ENCODE measurements around the gene DLG2.

The DLG2 gene

GRCh38 chr11:84642500-84642899 lies 984.6 kb downstream of the DLG2 start:
- TF ChIP-seq, protein P1, sequence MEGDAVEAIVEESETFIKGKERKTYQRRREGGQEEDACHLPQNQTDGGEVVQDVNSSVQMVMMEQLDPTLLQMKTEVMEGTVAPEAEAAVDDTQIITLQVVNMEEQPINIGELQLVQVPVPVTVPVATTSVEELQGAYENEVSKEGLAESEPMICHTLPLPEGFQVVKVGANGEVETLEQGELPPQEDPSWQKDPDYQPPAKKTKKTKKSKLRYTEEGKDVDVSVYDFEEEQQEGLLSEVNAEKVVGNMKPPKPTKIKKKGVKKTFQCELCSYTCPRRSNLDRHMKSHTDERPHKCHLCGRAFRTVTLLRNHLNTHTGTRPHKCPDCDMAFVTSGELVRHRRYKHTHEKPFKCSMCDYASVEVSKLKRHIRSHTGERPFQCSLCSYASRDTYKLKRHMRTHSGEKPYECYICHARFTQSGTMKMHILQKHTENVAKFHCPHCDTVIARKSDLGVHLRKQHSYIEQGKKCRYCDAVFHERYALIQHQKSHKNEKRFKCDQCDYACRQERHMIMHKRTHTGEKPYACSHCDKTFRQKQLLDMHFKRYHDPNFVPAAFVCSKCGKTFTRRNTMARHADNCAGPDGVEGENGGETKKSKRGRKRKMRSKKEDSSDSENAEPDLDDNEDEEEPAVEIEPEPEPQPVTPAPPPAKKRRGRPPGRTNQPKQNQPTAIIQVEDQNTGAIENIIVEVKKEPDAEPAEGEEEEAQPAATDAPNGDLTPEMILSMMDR (IDR thresholded peaks at IDR 0.05; ENCODE audit: borderline replicate concordance, control extremely low read depth, extremely low read depth, insufficient read depth, missing control alignments) = no peak
- in situ Hi-C loops (cut with MboI; ENCODE audit: low sequenced_read_pairs, unreplicated experiment) = no loop called here
- DNase-seq (ENCODE audit: low spot score) = no peak

DNA sequence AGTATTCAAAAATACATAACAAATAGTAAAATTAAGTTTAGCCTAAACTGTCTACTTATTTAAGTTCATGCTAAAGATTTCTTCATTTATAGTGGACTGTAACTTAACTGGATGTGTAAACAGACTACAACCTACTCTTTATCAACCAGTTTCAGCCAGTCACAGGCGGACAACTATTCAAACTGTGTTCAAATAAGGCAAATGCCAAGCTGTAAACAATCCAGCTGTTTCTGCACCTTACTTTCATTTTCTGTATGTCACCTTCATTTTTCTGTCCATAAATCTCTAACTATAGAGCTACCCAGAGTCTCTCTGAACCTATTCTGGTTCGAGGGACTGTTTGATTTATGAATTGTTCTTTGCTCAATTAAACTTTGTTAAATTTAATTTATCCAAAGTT lies 992.8 kb downstream of the DLG2 start:
- DNase-seq (ENCODE audit: low spot score) = no peak
- in situ Hi-C loops (cut with MboI; ENCODE audit: low sequenced_read_pairs, unreplicated experiment) = no loop called here
- TF ChIP-seq, protein P1 (IDR thresholded peaks at IDR 0.05; ENCODE audit: borderline replicate concordance, control extremely low read depth, extremely low read depth, insufficient read depth, missing control alignments) = no peak

- TF ChIP-seq, protein P1 (IDR thresholded peaks at IDR 0.05; ENCODE audit: borderline replicate concordance, control extremely low read depth, extremely low read depth, insufficient read depth, missing control alignments) = no peak
- in situ Hi-C loops (cut with MboI; ENCODE audit: low sequenced_read_pairs, unreplicated experiment) = no loop called here
- DNase-seq (ENCODE audit: low spot score) = no peak
These were observed 998.1 kb downstream of the DLG2 start for GRCh38 chr11:84628871-84629620.

DNA sequence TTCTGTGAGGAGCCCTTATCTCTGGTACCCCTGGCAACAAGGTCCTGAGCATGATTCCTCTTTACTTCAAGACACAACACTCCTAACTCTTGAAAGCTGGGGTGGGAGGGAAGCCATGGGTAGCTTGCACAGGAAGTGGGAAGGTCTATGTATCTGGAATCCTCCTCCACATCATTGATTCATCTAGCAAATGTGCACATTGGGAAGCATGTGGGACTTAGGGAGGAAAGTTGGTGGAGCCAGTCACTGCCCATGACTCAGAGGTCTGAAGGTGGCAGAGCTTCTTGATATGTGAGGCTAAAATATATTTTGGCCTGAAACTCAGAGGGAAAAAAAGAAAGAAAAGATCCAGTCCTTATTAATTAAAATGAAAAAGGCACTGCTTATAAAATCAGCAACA lies 1000.9 kb downstream of the DLG2 start:
- TF ChIP-seq, protein P1 (IDR thresholded peaks at IDR 0.05; ENCODE audit: borderline replicate concordance, control extremely low read depth, extremely low read depth, insufficient read depth, missing control alignments) = no peak
- DNase-seq (ENCODE audit: low spot score) = no peak
- in situ Hi-C loops (cut with MboI; ENCODE audit: low sequenced_read_pairs, unreplicated experiment) = no loop called here

GRCh38 chr11:84612645-84613044 lies 1014.5 kb downstream of the DLG2 start:
- DNase-seq (ENCODE audit: low spot score) = no peak
- in situ Hi-C loops (cut with MboI; ENCODE audit: low sequenced_read_pairs, unreplicated experiment) = no loop called here

GRCh38 chr11:84608837-84609196 lies 1018.3 kb downstream of the DLG2 start:
- in situ Hi-C loops (cut with MboI; ENCODE audit: low sequenced_read_pairs, unreplicated experiment) = no loop called here
- DNase-seq (ENCODE audit: low spot score) = no peak
- TF ChIP-seq, protein P1 (IDR thresholded peaks at IDR 0.05; ENCODE audit: borderline replicate concordance, control extremely low read depth, extremely low read depth, insufficient read depth, missing control alignments) = no peak

More at GRCh38 chr11:84612645-84613044, 1014.5 kb downstream of the DLG2 start:
- TF ChIP-seq, protein P1 (IDR thresholded peaks at IDR 0.05; ENCODE audit: borderline replicate concordance, control extremely low read depth, extremely low read depth, insufficient read depth, missing control alignments) = no peak
